Upper lobe of left lung (tissue), 4 donors: Measurements from ENCODE around the gene TWIST1.

Source experiments
- CTCF ChIP-seq, 6 experiments: fragments of 450-650 bp in 4 of 6; fragments of 200-600 bp in 2 of 6; sonication (generic) in 2 of 6; IDR thresholded peaks; one replicate each; pipeline ENCODE4 v1.5.1; 2016 to 2019; ENCODE audit warnings: antibody characterized with exemption in 6 of 6
- POLR2AphosphoS5 ChIP-seq, 2 donors: sonication (generic); formaldehyde crosslinking; IDR thresholded peaks; one replicate each; pipeline ENCODE4 v1.5.1; 2017; ENCODE audit warnings: antibody characterized with exemption in 2 of 2

GRCh38 chr7:19110776-19111175 is 6.7 kb downstream of the TWIST1 start:
- TF ChIP-seq CTCF (IDR thresholded peaks at IDR 0.05) (no peak), POLR2AphosphoS5 (IDR thresholded peaks at IDR 0.05) (no peak)
